IPS-NIHi11 (cell line): ENCODE data around the gene MAMSTR.
"Not testable (repeated sequence)": the region's sequence is repeated elsewhere in the genome, so short reads cannot be mapped to it uniquely, and the experiment has no call there.

Source experiments
- DNase-seq: peaks from one replicate; pipeline ENCODE4 v3.0.0; 2012; ENCODE audit warnings: mixed read lengths, low spot score

Gene MAMSTR

DNA sequence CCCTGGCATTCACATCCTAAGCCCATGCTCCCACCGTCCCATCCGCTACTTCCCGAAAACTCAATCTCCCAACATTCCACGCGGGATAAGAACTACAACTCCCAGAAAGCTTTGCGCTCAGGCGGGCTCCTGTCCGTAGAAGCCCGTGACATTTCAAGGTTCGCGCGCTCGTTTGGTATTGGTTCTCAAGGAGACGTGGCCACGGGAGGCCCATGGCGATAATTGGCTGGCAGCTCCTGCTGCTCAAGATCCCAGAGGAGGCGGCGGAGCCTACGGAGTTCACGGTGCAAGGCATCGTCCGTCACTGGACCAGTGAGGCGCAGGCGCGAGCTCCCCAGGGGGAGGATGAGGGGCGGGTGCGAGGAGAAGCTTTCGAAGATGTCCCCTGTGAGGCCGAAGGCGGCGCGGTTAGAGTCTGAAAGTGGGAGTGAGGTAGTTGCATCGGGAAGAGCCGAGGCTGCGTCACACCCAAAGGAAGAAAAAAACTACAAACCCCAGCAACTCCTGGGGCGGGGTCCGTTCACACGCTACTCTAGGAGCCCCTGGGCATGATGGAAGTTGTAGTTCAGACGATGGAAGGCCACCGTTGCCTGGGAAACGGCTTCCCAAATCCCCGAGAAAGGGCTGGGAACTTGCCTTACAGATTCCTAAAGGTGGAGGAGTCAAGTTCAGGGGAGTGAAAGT lies 1.2 kb upstream of the MAMSTR start:
- DNase-seq, result peak; percentile 93

DNA sequence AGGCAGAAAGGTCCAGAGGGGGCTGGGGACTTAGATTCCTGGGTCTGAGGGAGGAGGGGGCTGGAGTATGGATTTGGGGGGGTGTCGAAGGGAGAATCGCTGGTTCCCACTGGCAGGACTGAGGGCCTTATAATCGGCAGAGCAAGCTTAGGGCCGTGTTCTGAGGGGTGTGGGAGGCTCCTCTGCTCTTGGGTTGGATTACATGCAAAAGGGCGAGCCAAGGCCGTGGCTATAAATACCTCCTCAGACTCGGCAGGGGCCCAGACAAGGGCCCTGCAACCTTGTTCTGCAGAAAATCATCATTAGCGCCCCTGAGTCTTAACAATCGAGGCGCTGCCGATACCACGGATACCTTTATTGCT lies 707 bp upstream of the MAMSTR start:
- no peak for DNase-seq

DNA sequence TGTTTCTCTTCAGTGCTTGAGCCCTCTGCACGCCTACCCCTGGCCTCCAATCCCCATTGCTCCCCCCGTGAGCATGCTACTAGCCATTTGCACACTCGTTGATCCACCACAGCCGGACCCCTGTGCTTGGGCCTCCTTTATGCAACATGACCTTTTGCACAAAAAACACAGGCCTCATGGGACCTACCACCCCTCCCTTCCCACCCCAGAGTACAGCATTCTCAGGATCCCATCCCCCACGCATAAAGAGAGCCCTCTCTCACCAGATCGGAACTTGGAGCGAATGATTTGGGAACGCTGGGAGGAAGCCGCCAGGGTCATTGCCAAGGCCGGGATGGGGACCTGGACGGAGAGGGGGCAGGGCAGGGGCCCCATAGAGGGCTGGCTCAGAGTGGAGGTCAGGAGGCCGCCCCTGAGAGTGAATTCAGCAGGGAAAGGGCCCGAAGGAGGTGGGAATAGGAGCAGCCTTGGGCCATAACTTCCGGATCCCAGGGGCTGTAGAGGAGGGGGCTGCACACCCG lies 754 bp downstream of the MAMSTR start:
- no peak for DNase-seq

DNA sequence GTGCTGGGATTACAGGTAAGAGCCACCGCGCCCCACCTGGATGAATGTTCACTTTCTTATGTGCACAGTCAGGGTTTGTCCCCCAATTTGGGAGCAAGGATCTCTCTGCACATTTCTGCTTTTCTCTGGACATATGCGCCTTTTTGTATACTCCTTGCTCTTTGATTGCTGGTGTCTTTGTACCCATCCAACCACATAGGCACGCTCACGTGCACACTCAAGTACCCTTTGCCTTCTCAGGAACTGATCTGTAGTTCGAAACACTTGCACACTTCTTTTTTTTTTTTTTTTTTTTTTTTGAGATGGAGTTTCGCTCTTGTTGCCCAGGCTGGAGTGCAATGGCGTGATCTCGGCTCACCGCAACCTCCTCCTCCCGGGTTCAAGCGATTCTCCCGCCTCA lies 1.4 kb downstream of the MAMSTR start:
- DNase-seq, result not testable (repeated sequence)

DNA sequence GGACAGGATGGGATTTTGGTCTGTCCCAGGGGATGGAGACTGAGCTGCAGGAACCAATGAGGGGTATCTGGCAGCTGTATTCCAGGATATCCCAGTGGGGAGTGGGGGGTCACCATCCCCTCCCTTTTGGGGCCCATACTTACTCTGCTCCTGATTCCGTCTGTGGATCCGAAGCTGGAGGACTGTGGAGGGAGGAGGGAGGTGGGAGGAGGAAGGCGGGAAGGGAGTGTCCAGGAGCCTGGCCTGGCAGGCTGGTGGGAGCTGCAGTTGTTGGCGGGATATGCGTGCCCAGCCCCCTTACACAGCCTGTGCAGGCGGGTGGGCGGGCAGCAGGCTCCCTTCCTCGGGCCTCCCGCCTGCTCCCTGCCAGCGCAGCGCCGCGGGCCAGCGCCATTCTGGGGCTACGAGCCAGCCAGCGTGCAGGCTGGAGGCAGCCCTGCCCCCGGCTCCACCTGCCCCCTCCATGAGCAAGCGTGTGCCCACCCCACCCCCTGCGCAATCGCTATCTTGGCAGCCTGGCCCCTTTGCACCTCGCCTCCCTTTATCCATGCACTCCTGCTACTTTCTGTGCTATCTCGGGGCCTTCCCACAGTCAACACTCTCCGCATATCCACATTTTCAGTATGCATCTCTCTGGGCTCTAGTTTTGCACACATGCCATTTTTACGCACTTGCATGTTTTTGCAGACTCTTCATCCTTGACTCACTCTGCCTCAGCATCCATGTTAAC lies 2.8 kb downstream of the MAMSTR start:
- DNase-seq, result peak; percentile 42

DNA sequence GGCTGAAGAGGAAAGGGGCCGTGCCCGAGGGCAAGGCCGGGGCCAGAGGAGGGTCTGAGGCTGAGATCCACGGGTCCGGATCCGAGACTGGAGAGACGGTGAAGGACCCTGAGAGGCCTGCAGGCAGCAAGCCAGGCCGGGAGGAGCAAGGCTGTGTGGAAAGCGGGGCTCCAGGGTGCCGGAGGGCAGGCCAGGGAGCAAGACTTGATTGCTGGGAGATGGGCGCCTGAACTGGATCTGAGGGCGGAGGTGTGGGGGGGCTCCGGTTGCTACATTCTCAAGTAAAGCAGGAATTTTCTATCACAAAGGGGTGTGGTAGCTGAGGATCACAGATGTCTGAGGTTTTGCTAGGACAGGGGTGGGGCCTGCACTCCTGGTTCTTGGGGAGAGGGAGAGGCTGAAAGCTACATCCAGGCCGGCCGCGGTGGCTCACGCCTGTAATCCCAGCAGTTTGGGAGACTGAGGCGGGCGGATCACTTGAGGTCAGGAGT lies 3.8 kb downstream of the MAMSTR start:
- DNase-seq, result no peak

DNA sequence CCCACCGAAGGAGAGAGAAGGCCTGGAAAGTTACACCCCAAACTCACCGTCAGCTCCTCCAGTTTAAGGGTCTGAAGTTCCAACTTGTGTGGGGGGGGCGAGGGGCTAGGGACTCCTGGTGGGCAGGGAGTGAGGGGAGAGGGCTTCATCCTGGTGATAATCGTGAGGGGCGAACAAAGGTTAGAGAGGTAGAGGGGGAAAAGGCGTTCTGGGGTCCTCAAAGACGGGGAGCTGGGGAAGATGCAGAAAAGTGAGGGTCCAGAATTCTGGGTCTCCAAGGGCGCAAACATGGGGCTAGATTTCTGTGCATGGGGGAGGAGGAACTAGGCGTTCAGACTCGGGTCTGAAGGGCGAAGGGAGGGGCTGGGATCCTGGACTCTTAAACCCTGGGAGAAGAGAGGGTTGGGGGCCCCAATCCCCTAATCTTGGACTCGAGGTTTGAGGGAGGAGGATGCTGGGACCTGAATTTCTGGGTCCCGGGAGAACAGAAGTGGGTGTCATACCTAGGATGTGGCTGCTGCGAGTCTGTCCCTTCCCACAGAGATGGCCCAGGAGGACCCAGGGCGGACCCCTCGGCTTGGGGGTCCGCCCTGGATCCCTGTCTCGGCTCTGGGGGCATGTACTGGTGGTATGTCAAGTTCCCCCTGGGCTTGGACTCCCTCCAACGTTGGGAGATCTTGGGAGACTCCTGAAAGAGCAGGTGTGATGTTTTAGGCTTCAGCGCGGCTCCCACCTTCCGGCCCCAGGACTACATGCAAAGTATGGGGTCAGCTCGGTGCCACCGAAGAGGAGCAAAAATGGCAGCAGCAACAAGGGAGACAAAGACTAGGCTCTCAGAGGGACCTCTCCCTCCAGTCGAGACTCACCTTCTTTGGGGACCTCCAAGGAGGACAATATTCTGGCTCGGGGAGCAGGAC lies 4.5 kb downstream of the MAMSTR start:
- DNase-seq, result no peak

DNA sequence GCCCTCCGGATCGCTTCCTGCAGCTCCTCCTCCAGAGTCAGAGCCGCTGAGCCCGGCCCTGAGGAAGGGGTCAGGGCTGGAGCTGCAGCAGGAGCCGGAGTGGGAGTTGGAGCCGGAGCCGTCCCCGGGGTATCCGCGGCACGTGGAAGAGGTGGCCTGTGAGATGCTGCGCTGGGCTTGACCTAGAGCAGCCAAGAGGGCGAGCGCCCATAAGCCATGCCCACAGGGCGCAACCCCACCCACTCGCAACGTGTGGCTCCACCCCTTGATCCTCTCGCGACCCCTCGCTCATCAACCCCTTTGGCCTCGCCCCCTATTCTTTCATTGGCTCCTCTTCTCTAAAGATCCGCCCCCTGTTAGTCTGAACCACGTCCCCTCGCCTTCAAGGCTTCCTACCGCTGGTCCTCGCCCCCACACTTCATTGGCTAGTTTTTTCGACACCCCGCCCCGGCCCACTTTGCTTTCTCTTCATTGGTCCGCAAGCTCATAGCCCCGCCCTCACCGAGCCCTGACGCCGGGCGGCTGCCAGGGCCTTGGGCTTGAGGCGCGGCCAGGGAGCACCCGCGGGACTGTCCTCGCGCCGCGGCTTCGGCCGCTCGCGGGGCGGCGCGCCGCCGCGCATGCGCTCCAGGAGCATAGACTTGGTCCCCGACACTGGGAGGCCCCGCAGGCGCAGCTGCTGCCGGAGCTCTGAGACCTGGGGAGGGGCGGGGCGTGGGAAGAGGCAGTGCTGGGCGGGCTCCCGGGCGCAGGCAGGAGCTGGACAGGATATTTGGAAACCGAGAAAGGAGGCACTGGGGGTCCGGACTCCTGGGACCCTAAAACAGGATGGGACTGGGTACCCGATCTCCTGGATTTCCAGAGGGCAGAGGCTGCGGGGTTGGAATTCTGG lies 5.4 kb downstream of the MAMSTR start:
- peak; percentile 99 for DNase-seq

DNA sequence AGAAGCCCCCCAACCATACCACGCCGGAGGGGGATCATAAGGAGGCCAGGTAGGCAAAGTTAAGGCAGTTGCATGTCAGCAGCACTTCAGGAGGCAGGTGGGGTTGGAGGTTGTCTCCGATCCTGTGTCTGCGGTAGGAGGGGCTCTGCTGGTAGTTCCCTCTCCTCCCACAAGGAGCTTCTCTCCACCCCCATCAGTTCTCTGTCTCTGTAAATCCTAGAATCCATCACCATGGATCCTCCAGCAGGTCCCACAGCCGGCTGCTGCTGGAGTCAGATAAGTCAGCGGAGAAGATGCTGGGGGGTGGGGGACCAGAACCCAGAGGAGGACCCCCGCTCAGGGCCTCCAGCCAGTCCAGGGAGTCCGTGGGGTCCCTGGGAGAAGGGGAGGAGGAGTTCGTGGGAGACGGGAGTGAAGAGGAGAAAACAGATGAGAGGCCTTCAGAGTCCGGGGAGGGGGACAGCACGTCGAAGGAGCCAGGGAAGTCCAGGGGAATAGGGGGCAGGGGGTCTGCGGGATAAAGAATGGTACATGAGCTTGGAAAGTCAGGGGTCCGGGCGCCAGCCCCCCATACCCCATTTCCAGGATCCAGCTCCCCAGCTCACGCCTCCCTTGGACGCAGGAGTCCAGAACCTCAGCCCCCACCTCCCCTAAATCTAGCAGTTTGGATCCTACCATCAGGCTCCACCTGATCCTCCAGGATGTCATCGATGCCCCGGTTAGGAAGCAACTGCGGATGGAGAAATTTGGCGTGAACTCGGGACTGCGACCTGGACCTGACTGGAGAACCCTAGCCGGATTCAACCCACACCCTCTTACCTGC lies 6.3 kb downstream of the MAMSTR start:
- peak; percentile 76 for DNase-seq

DNA sequence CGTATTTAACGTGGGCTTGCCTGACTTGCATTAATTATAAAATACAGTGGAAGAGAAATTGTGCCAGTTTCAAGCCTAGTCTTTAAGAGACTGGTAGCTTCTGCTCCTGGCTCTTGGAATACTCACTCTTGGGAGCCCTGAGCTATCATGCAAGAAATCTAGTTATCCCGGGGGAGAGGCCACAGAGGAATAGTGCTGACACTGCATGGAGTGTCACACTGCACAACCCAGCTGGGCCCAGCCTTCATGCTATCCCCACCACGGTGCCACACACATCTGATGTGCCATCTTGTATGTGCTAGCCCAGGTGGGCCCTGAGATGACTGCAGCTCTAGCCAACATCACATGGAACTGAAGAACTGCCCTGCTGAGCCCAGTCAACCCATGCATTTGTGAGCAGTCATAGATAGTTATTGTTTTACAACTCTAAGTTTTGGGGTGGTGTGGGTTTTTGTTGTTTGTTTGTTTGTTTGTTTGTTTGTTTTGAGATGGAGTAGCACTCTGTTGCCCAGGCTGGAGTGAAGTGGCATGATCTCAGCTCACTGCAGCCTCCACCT lies 8.3 kb downstream of the MAMSTR start:
- DNase-seq, result no peak

DNA sequence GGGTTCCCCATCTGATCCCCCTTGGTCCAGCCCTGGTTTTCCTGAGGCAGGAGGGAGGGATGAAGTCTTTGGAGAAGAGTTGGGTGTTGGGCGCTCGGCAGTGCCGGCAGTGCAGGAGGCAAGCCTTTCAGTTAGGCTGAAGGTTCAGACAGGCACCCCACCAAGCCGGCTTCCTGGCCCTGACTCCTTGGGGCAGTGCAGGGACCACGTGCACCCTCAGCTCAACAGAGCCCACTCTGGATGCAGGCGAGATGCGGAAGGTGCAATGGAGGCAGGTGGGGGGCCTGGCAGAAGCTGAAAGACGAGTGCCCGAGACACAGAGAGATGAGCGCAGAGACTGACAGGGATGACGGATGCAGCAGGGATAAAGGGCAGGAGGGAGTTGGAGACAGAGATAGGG lies 11.1 kb downstream of the MAMSTR start:
- no peak for DNase-seq

DNA sequence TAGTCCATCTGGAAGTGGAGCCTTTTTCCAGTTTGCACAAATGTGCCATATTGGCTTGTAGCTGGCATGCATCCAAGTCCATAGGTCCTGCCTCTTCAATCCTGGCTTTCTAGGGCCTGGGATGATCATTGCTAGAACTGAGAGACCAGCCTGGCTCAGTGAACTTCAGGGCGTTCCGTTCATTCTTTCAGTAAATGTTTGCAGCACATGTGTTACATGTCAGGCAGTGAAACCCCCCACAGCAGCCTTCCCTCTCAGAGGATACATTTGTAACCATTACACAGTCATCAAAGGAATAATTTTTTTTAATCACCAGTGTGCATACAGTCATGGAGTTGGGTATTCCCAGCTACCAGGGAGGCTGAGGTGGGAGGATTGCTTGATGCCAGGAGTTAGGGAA lies 14.1 kb downstream of the MAMSTR start:
- DNase-seq, result no peak

DNA sequence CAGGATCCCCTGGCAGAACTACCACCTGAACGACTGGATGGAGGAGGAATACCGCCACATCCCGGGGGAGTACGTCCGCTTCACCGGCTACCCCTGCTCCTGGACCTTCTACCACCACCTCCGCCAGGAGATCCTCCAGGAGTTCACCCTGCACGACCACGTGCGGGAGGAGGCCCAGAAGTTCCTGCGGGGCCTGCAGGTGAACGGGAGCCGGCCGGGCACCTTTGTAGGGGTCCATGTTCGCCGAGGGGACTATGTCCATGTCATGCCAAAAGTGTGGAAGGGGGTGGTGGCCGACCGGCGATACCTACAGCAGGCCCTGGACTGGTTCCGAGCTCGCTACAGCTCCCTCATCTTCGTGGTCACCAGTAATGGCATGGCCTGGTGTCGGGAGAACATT lies 16.2 kb downstream of the MAMSTR start:
- DNase-seq, result no peak

DNA sequence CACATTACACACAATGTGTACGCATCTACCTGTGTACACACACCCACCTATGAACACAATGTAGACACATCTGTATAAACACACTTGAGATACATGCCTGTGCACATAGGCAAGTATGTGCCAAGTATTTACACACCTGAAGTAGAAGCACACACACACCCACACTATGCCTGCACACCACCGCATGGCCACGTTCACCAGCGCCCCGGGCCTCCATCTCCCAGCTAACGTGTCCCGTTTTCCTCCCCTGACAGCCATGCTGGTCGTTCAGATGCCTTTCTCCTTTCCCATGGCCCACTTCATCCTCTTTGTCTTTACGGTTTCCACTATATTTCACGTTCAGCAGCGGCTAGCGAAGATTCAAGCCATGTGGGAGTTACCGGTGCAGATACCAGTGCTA lies 16.8 kb downstream of the MAMSTR start:
- DNase-seq, result no peak

DNA sequence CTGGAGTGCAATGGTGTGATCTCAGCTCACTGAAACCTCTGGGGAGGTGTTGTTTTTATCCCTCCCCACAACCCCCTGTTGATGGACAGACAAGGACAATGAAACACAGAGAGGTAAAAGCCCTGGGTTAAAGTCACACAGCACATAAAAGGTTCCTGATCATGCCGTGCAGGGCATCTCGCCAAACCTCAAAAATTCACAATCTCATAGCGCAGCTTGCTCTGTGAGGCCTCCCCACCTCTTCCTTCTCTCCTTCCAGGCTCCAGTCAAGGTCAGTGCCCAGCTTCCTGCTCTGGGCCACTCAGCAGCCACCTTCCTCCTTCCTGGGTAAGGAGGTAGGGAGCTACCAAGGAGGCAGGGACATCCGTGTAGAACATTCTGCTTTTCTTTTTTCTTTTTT lies 21.5 kb downstream of the MAMSTR start:
- DNase-seq, result no peak

DNA sequence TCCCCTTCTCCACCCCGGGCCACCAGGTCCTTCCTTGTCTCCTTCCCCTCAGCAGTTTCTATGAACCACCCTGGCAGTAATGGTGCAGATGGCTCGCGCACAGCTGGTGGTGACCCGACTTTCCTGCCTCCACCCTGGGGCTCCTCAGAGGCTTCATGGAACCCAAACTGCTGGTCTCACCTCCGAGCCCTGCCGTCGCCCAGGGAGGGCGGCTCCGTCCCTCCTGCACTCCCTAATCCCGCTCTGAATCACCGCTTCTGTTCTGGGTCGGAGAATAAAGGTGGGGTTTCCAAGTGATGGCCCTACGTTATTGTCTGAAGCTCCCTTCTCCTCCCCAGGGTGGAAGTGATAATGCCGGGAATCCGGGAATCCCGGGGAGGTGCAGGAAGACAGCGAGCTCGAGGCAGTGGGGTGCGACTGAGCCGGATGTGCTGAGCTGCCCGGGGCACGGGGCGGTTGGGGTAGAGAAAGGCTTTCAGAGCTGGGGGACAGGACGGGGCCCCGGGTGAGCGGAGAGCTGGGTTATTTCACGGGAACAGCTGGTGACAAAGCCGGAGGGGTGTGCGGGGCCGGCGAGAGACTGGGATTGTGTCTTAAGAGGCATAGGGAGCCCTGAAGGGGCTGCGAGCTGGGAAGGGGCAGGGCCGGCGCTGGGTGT lies 23.0 kb downstream of the MAMSTR start:
- DNase-seq, result peak; percentile 59

DNA sequence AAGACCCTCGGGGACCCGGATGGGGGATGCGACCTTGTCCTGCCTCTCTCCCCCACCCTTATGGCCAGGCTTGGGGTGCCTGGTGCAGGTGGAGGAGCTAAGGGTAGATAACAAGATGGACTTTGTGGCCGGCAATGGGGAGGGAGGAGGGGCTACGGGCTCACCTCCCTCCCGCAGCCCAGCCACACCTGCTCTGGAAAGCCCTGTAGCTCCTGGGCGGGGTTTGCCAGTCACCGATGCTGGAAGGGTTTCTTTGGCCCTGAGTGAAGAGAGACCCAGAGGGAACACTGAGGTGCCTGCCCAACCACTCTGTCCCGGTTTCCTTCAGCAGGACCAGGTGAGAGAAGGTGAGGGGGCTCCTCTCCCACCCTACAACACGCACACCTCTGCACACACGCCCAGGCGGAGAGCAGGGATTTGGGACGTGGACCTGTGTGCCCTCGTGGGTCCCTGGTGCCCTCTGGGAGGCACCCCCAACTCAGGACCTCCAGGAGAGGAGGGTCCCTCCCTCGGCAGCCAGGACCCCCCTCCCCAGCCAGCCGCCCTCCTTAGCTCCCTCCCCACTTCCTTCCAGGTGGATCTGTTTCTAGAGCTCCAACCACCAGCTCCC lies 23.7 kb downstream of the MAMSTR start, which contains the start of gene FUT2:
Gene FUT2, plus strand, starts transcription at position 229 of the 610 bp plus-strand sequence. CDS start 6,986 bp downstream, outside the sequence.
- peak; percentile 79 for DNase-seq

DNA sequence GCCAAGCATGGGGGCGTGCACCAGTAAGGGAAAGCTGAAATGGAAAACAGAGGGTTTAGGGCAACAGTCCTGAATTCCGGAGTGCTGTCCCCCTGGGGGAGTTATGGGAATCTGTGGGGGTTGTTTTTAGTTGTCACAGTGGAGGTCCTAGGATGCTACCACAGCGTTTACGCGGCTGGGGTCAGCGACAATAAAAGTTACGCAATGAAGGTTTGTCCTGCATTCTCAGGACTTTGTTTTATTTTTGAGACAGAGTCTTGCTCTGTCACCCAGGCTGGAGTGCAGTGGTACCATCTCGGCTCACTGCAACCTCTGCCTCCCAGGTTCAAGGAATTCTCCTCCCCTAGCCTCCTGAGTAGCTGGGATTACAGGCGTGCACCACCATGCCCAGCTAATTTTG lies 25.9 kb downstream of the MAMSTR start:
- DNase-seq, result not testable (repeated sequence)

DNA sequence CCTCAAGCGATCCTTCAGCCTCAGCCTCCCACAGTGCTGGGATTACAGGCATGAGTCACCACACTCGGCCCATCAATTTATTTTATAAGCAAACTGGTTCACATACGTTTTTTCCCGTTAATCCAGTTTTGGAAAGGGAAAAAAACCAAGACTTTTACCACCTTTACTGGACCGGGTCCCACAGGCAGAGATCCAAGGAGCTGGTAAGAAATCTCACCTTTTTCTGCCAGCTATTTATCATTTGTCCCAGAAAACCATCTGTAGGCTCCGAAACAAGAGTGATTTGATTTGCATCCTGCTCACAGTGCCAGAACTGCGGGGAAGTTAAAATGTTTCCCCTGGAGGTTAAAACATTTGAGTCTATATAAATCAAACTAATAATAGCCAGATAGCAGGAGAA lies 30.1 kb downstream of the MAMSTR start:
- no peak for DNase-seq
